OCI-LY7 (cell line): ENCODE results near the gene TAOK1. TPM values are rescaled to one million over a fixed set of nuclear protein-coding genes. Genes with fewer than 3 reads are reported as not detected.

Experiments used
- BruUV-seq: library from RNA; stranded (reverse); fragments of 400-500 nt; replicated peaks from 2 replicates; lab custom pipeline; 2021; lab: Mats Ljungman, UMichigan
- CTCF ChIA-PET: fragments of 300-600 bp; sonication (Branson Sonifier 250); formaldehyde crosslinking; loops from one replicate; lab custom pipeline; 2022; ENCODE audit warnings: antibody characterized with exemption; ENCODE audit not compliant: unreplicated experiment; lab: Charles Lee
- POLR2A ChIA-PET: fragments of 300-600 bp; sonication (Branson Sonifier 250); formaldehyde crosslinking; loops from one replicate; lab custom pipeline; 2022; ENCODE audit warnings: antibody characterized with exemption; lab: Charles Lee
- DNase-seq: peaks from one replicate; pipeline ENCODE4 v3.0.0-alpha.2; 2015; ENCODE audit warnings: low spot score
- H2AFZ ChIP-seq: fragments of 200-600 bp; sonication (generic), shearing (Covaris generic); 2 replicates; pipeline ENCODE4 v1.6.1; 2014; ENCODE audit warnings: mild to moderate bottlenecking, antibody characterized with exemption, low read length, moderate library complexity
- H3K27ac ChIP-seq: fragments of 200-600 bp; sonication (generic); 2 replicates; pipeline ENCODE4 v1.5.1; 2014; ENCODE audit warnings: mixed run types, low read depth, mild to moderate bottlenecking, moderate library complexity, low read length, inconsistent platforms; ENCODE audit not compliant: poor library complexity, severe bottlenecking
- H3K36me3 ChIP-seq: fragments of 200-600 bp; sonication (generic); 2 replicates; pipeline ENCODE4 v1.6.1; 2014; ENCODE audit warnings: mild to moderate bottlenecking, antibody characterized with exemption, low read length, moderate library complexity, mixed read lengths; ENCODE audit not compliant: insufficient read depth
- H3K4me1 ChIP-seq: fragments of 200-600 bp; sonication (generic); 2 replicates; pipeline ENCODE4 v1.5.1; 2014; ENCODE audit warnings: mild to moderate bottlenecking, low read length; ENCODE audit not compliant: insufficient read depth, poor library complexity, severe bottlenecking
- H3K4me2 ChIP-seq: fragments of 200-600 bp; sonication (generic); 2 replicates; pipeline ENCODE4 v1.6.1; 2014; ENCODE audit warnings: mild to moderate bottlenecking, low read length
- H3K4me3 ChIP-seq: fragments of 200-600 bp; sonication (generic); 2 replicates; pipeline ENCODE4 v1.5.1; 2014; ENCODE audit warnings: mild to moderate bottlenecking, low read depth, low read length; ENCODE audit not compliant: poor library complexity, severe bottlenecking
- H3K79me2 ChIP-seq: fragments of 200-600 bp; sonication (generic); 2 replicates; pipeline ENCODE4 v1.6.1; 2016; ENCODE audit warnings: low read depth, mild to moderate bottlenecking, low read length, moderate library complexity, mixed read lengths; ENCODE audit not compliant: insufficient read depth
- H3K9me2 ChIP-seq: fragments of 200-600 bp; sonication (generic); 2 replicates; pipeline ENCODE4 v1.6.1; 2016; ENCODE audit warnings: mild to moderate bottlenecking, low read length, mixed read lengths; ENCODE audit not compliant: insufficient read depth
- H3K9me3 ChIP-seq: fragments of 200-600 bp; sonication (generic); 2 replicates; pipeline ENCODE4 v1.6.1; 2014; ENCODE audit warnings: mild to moderate bottlenecking, mixed run types, low read length, mixed read lengths
- H4K20me1 ChIP-seq: fragments of 200-600 bp; sonication (generic); 2 replicates; pipeline ENCODE4 v1.6.1; 2014; ENCODE audit warnings: mild to moderate bottlenecking, antibody characterized with exemption, low read length, moderate library complexity, mixed read lengths; ENCODE audit not compliant: insufficient read depth
- EZH2phosphoT487 ChIP-seq: fragments of 200-600 bp; sonication (generic); IDR thresholded peaks from 2 replicates; pipeline ENCODE4 v1.6.1; 2018; ENCODE audit warnings: low read depth, borderline replicate concordance, mild to moderate bottlenecking, mixed run types, antibody characterized with exemption, low read length, moderate library complexity, mixed read lengths
- intact Hi-C: fragments of 100-400 bp; cut with micrococcal nuclease; formaldehyde crosslinking; loops from one replicate; pipeline ENCODE4 v1.10.0; 2022; ENCODE audit not compliant: unreplicated experiment
- total RNA-seq, 2 experiments: library from RNA; depleted of rRNA in 1 of 2; stranded (reverse); fragments of >200 nt in 1 of 2; shearing (Covaris generic) in 1 of 2; gene quantifications; 2 replicates each; pipeline ENCODE4 v1.2.3, GENCODE V29; 2014 to 2022
- TF ChIP-seq, protein P1 (sequence below): fragments of 200-600 bp; sonication (generic); conservative IDR thresholded peaks from 2 replicates; pipeline ENCODE4 v1.5.1; 2014; ENCODE audit warnings: mild to moderate bottlenecking, antibody characterized with exemption, low read length, moderate library complexity, mixed read lengths

The TAOK1 gene
- total RNA-seq, 2 experiments from 2014 or later, result 30.4 to 46.8 TPM

- BruUV-seq, result no TSS peak
- Histone ChIP-seq H3K36me3 (peaks cover 26% of the 10 kb centered on the region), H3K4me1 (peaks cover 25% of the 10 kb centered on the region), H3K9me2 (no peaks in the 10 kb centered on the region), H3K4me2 (no peak overlapping the region), H3K79me2 (no peaks in the 10 kb centered on the region), H3K27ac (no peak overlapping the region), H3K9me3 (no peaks in the 10 kb centered on the region), H2AFZ (no peak overlapping the region), H3K4me3 (no peak overlapping the region), H4K20me1 (no peaks in the 10 kb centered on the region)
- DNase-seq, result no peak
- TF ChIP-seq, protein P1, sequence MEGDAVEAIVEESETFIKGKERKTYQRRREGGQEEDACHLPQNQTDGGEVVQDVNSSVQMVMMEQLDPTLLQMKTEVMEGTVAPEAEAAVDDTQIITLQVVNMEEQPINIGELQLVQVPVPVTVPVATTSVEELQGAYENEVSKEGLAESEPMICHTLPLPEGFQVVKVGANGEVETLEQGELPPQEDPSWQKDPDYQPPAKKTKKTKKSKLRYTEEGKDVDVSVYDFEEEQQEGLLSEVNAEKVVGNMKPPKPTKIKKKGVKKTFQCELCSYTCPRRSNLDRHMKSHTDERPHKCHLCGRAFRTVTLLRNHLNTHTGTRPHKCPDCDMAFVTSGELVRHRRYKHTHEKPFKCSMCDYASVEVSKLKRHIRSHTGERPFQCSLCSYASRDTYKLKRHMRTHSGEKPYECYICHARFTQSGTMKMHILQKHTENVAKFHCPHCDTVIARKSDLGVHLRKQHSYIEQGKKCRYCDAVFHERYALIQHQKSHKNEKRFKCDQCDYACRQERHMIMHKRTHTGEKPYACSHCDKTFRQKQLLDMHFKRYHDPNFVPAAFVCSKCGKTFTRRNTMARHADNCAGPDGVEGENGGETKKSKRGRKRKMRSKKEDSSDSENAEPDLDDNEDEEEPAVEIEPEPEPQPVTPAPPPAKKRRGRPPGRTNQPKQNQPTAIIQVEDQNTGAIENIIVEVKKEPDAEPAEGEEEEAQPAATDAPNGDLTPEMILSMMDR, result no peak
- no peak for TF ChIP-seq EZH2phosphoT487
- ChIA-PET POLR2A (no interaction called here), CTCF (interaction anchor here (0.6 kb wide), 1 partner anchor 14 kb away, joined by 3 read pairs; no protein-coding TSS in a partner anchor)
- intact Hi-C loops, result no loop called here
Measured at GRCh38 chr17:29570521-29570920, 180.4 kb downstream of the TAOK1 start.

DNA sequence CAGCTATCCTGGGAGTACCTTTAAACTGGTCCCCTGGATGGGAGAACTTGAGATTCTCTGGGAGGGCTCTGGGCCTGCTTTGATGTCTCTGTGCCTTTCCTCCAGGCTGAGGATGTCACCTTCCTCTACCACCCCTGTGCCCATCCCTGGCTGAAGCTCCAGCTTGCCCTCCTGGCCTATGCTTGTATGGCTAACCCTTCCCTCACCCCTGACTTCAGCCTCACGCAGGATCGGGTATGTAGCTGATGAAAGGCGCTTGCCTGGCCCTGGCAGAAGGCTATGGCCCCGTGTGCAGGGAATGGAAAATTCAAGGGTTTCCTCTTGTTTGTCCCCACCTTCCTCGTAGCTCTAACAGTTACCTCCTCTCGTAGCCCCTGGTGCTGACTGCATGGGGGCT lies 181.3 kb downstream of the TAOK1 start:
- H3K79me2 ChIP-seq, result no peaks in the 10 kb centered on the region
- TF ChIP-seq EZH2phosphoT487, result no peak
- TF ChIP-seq, protein P1, result no peak
- no peak overlapping the region for H3K4me3 ChIP-seq
- no peaks in the 10 kb centered on the region for H4K20me1 ChIP-seq
- H3K27ac ChIP-seq, result no peak overlapping the region
- H3K4me1 ChIP-seq, result peaks cover 16% of the 10 kb centered on the region
- no peak for DNase-seq
- no peaks in the 10 kb centered on the region for H3K9me3 ChIP-seq
- H3K9me2 ChIP-seq, result no peaks in the 10 kb centered on the region
- H2AFZ ChIP-seq, result no peak overlapping the region
- H3K36me3 ChIP-seq, result peaks cover 36% of the 10 kb centered on the region
- intact Hi-C loops, result no loop called here
- BruUV-seq, result no TSS peak
- POLR2A ChIA-PET, result interaction anchor here (1.1 kb wide), 1 partner anchor 19 kb away, joined by 3 read pairs; no protein-coding TSS in a partner anchor
- CTCF ChIA-PET, result interaction anchor here (0.5 kb wide), 1 partner anchor 12 kb away, joined by 3 read pairs; no protein-coding TSS in a partner anchor
- H3K4me2 ChIP-seq, result no peak overlapping the region
